H1 (cell line): ENCODE measurements around the gene TRAPPC5. TPM values are rescaled to one million over a fixed set of nuclear protein-coding genes. Genes with fewer than 3 reads are reported as not detected.

Experiments used
- CTCF ChIA-PET: fragments of 300-600 bp; sonication (Branson Sonifier 250); formaldehyde crosslinking; loops from one replicate; lab custom pipeline; 2021; ENCODE audit not compliant: partially characterized antibody; lab: Charles Lee
- POLR2A ChIA-PET: fragments of 300-600 bp; sonication (Branson Sonifier 250); formaldehyde crosslinking; loops from one replicate; lab custom pipeline; 2021; ENCODE audit warnings: inconsistent platforms; ENCODE audit not compliant: partially characterized antibody; lab: Charles Lee
- DNase-seq, 2 experiments: peaks; one replicate each; pipeline versions ENCODE4 v3.0.0 to v3.0.0-alpha.2; 2010 to 2022; ENCODE audit warnings: low spot score in 2 of 2, low read depth in 1 of 2, mixed read lengths in 1 of 2
- FAIRE-seq: peaks from 2 replicates; lab custom pipeline; 2011; peaks lifted over from hg19 to GRCh38; lab: Jason Lieb, UNC
- H2AFZ ChIP-seq: 2 replicates; pipeline ENCODE4 v1.8.1; 2012; ENCODE audit warnings: low read length, inconsistent platforms
- H2AK5ac ChIP-seq: 2 replicates; pipeline ENCODE4 v1.6.1; 2013; ENCODE audit warnings: low read depth, low read length
- H2BK120ac ChIP-seq: replicated peaks from 2 replicates; pipeline ENCODE3; 2013; ENCODE audit warnings: low read depth, low read length, inconsistent platforms
- H2BK12ac ChIP-seq: 2 replicates; pipeline ENCODE4 v1.6.1; 2013; ENCODE audit warnings: low read depth, low read length
- H2BK15ac ChIP-seq: 2 replicates; pipeline ENCODE4 v1.6.1; 2013; ENCODE audit warnings: low read length
- H2BK20ac ChIP-seq: 2 replicates; pipeline ENCODE4 v1.6.1; 2013; ENCODE audit warnings: low read length
- H2BK5ac ChIP-seq: 2 replicates; pipeline ENCODE4 v1.6.1; 2013; ENCODE audit warnings: low read depth, low read length
- H3K14ac ChIP-seq: 2 replicates; pipeline ENCODE4 v1.6.1; 2013; ENCODE audit warnings: inconsistent platforms; ENCODE audit not compliant: insufficient read length
- H3K18ac ChIP-seq: 2 replicates; pipeline ENCODE4 v1.6.1; 2013; ENCODE audit warnings: low read length; ENCODE audit errors: extremely low read depth
- H3K23ac ChIP-seq: 2 replicates; pipeline ENCODE4 v1.6.1; 2013; ENCODE audit warnings: inconsistent platforms; ENCODE audit not compliant: insufficient read length
- H3K23me2 ChIP-seq: 2 replicates; pipeline ENCODE4 v1.6.1; 2013; ENCODE audit warnings: low read depth, low read length
- H3K27ac ChIP-seq: 2 replicates; pipeline ENCODE4 v1.6.1; 2011; ENCODE audit warnings: low read depth, low read length, inconsistent platforms
- H3K27me3 ChIP-seq, 4 experiments: replicated peaks in 1 of 4; 1 replicate in 1 of 4; 2 replicates in 3 of 4; pipeline versions ENCODE4 v1.6.1 to v1.8.1; 2011 to 2013; ENCODE audit warnings: low read length in 3 of 4, mild to moderate bottlenecking in 3 of 4, inconsistent platforms in 2 of 4, mixed read lengths in 2 of 4, moderate library complexity in 1 of 4; ENCODE audit not compliant: control insufficient read depth in 3 of 4, insufficient read depth in 3 of 4; ENCODE audit errors: extremely low read depth in 1 of 4
- H3K36me3 ChIP-seq, 4 experiments: 2 replicates each; pipeline versions ENCODE4 v1.6.1 to v1.8.1; 2011 to 2013; ENCODE audit warnings: mild to moderate bottlenecking in 4 of 4, low read length in 3 of 4, moderate library complexity in 2 of 4, control low read depth in 1 of 4, inconsistent platforms in 1 of 4; ENCODE audit not compliant: insufficient read depth in 4 of 4, control insufficient read depth in 2 of 4
- H3K4ac ChIP-seq: replicated peaks from 2 replicates; pipeline ENCODE3; 2013; ENCODE audit warnings: low read length, low read depth, mixed read lengths, inconsistent platforms; ENCODE audit not compliant: insufficient read length
- H3K4me1 ChIP-seq, 4 experiments: replicated peaks in 1 of 4; 1 replicate in 1 of 4; 2 replicates in 3 of 4; pipeline versions ENCODE4 v1.6.1 to v1.8.1; 2011 to 2013; ENCODE audit warnings: low read length in 3 of 4, inconsistent platforms in 2 of 4, mixed read lengths in 1 of 4; ENCODE audit not compliant: insufficient read depth in 4 of 4, control insufficient read depth in 3 of 4
- H3K4me2 ChIP-seq, 2 experiments: 2 replicates each; pipeline versions ENCODE4 v1.6.1 to v1.8.1; 2011 to 2013; ENCODE audit warnings: low read depth in 2 of 2, low read length in 2 of 2, control low read depth in 1 of 2, inconsistent platforms in 1 of 2, mild to moderate bottlenecking in 1 of 2; ENCODE audit not compliant: insufficient read depth in 1 of 2
- H3K4me3 ChIP-seq, 4 experiments: fragments of 200-600, 300-600 bp in 1 of 4; sonication (generic), shearing (Covaris generic), sonication (Bioruptor Twin) in 1 of 4; 2 replicates each; pipeline versions ENCODE4 v1.5.1 to v1.8.1; 2011 to 2016; ENCODE audit warnings: low read length in 4 of 4, low read depth in 3 of 4, control low read depth in 2 of 4, inconsistent platforms in 2 of 4, mild to moderate bottlenecking in 2 of 4, mixed read lengths in 1 of 4, moderate library complexity in 1 of 4; ENCODE audit not compliant: insufficient read depth in 2 of 4; ENCODE audit errors: extremely low read depth in 1 of 4
- H3K56ac ChIP-seq: replicated peaks from 2 replicates; pipeline ENCODE3; 2013; ENCODE audit warnings: low read depth, mild to moderate bottlenecking, mixed read lengths, low read length, inconsistent platforms; ENCODE audit not compliant: insufficient read length
- H3K79me1 ChIP-seq: 2 replicates; pipeline ENCODE4 v1.6.1; 2013; ENCODE audit warnings: low read depth, low read length, control low read depth
- H3K79me2 ChIP-seq, 2 experiments: 2 replicates each; pipeline versions ENCODE4 v1.6.1 to v1.8.1; 2012 to 2013; ENCODE audit warnings: low read length in 2 of 2, mild to moderate bottlenecking in 2 of 2, inconsistent platforms in 1 of 2; ENCODE audit not compliant: insufficient read depth in 2 of 2, control insufficient read depth in 1 of 2
- H3K9ac ChIP-seq, 4 experiments: replicated peaks in 1 of 4; 1 replicate in 1 of 4; 2 replicates in 3 of 4; pipeline versions ENCODE4 v1.6.1 to v1.8.1; 2011 to 2013; ENCODE audit warnings: low read depth in 3 of 4, low read length in 3 of 4, control low read depth in 2 of 4, mild to moderate bottlenecking in 2 of 4, moderate library complexity in 2 of 4, inconsistent platforms in 1 of 4; ENCODE audit errors: extremely low read depth in 1 of 4
- H3K9me3 ChIP-seq, 2 experiments: 2 replicates each; pipeline versions ENCODE4 v1.6.1 to v1.8.1; 2012 to 2013; ENCODE audit warnings: mild to moderate bottlenecking in 2 of 2, moderate library complexity in 2 of 2, control low read depth in 1 of 2, inconsistent platforms in 1 of 2, low read depth in 1 of 2, low read length in 1 of 2, mixed read lengths in 1 of 2; ENCODE audit not compliant: insufficient read depth in 2 of 2
- H4K20me1 ChIP-seq, 2 experiments: replicated peaks in 1 of 2; 2 replicates each; pipeline versions ENCODE3 to v1.8.1; 2011 to 2013; ENCODE audit warnings: inconsistent platforms in 2 of 2, low read length in 2 of 2, mild to moderate bottlenecking in 1 of 2; ENCODE audit not compliant: insufficient read depth in 2 of 2, control insufficient read depth in 1 of 2
- H4K5ac ChIP-seq: 2 replicates; pipeline ENCODE4 v1.6.1; 2013; ENCODE audit warnings: low read length, low read depth, mixed read lengths, inconsistent platforms; ENCODE audit not compliant: insufficient read length
- H4K8ac ChIP-seq: 2 replicates; pipeline ENCODE4 v1.8.0; 2013; ENCODE audit warnings: mild to moderate bottlenecking, moderate library complexity, low read length, inconsistent platforms; ENCODE audit not compliant: insufficient read depth; ENCODE audit errors: extremely low read depth
- H4K91ac ChIP-seq: replicated peaks from 2 replicates; pipeline ENCODE3; 2013; ENCODE audit warnings: low read length, mixed read lengths, inconsistent platforms; ENCODE audit not compliant: insufficient read length
- GTF2F1 ChIP-seq: IDR thresholded peaks from 2 replicates; pipeline ENCODE4 v1.6.1; 2012; ENCODE audit warnings: low read depth, low read length, improper control_type of control experiment, borderline replicate concordance
- PHF8 ChIP-seq: fragments of 200-600 bp; sonication (generic); conservative IDR thresholded peaks from 2 replicates; pipeline ENCODE4 v1.7.1; 2012; ENCODE audit warnings: low read depth, mild to moderate bottlenecking, inconsistent platforms, low read length, moderate library complexity
- POU5F1 ChIP-seq: IDR thresholded peaks from 2 replicates; pipeline ENCODE4 v1.6.1; 2011; ENCODE audit warnings: low read depth, mild to moderate bottlenecking, low read length, moderate library complexity
- RAD21 ChIP-seq, 2 experiments: IDR thresholded peaks in 1 of 2; conservative IDR thresholded peaks in 1 of 2; 2 replicates each; pipeline ENCODE4 v1.6.1; 2011; ENCODE audit warnings: low read depth in 2 of 2, low read length in 2 of 2, improper control_type of control experiment in 1 of 2, inconsistent platforms in 1 of 2, mild to moderate bottlenecking in 1 of 2, moderate library complexity in 1 of 2
- SAP30 ChIP-seq: fragments of 300-600 bp; sonication (generic); IDR thresholded peaks from 2 replicates; pipeline ENCODE4 v1.7.1; 2012; ENCODE audit warnings: low read length, moderate library complexity, mild to moderate bottlenecking, inconsistent platforms; ENCODE audit not compliant: insufficient read depth, insufficient replicate concordance
- TAF1 ChIP-seq: IDR thresholded peaks from 2 replicates; pipeline ENCODE4 v1.6.1; 2011; ENCODE audit warnings: mild to moderate bottlenecking, low read depth, low read length
- YY1 ChIP-seq: IDR thresholded peaks from 2 replicates; pipeline ENCODE4 v1.6.1; 2011; ENCODE audit warnings: low read depth, mild to moderate bottlenecking, low read length
- WGBS, 2 experiments: shearing (Covaris generic) in 1 of 2; methylation state at CpG; one replicate each; pipeline versions ENCODE4 v1.1.6 to v1.1.7; 2013 to 2015; ENCODE audit warnings: low lambda C conversion rate in 2 of 2, mixed read lengths in 2 of 2, inconsistent platforms in 1 of 2, low coverage in 1 of 2, missing lambda C conversion rate in 1 of 2; ENCODE audit not compliant: insufficient replicate concordance in 2 of 2, insufficient coverage in 1 of 2, insufficient read length in 1 of 2; ENCODE audit errors: extremely low coverage in 1 of 2, missing lambda C conversion rate in 1 of 2; 5-methylcytosine and 5-hydroxymethylcytosine counted together
- long read RNA-seq, 2 experiments: library from RNA in 1 of 2; library from capped mRNA in 1 of 2; stranded (forward); transcript quantifications; one replicate each; pipeline ENCODE4 v2.0.0, GENCODE V29; 2021; ENCODE audit warnings: inconsistent platforms in 1 of 2
- polyA minus RNA-seq, 3 experiments: library from RNA; depleted of rRNA, polyadenylated mRNA; stranded (reverse); fragments of >200 nt; gene quantifications; 1 replicate in 2 of 3; 2 replicates in 1 of 3; pipeline ENCODE4 v1.2.3, GENCODE V29; 2011
- polyA plus RNA-seq, 7 experiments: library from polyadenylated mRNA; depleted of rRNA in 3 of 7; stranded (reverse) in 5 of 7; unstranded in 2 of 7; fragments of >200 nt in 5 of 7; fragments of 200-250 nt in 2 of 7; gene quantifications; 1 replicate in 5 of 7; 2 replicates in 1 of 7; 4 replicates in 1 of 7; pipeline versions ENCODE4 v1.2.1 to v1.2.3, GENCODE V29; 2011 to 2013; ENCODE audit warnings: missing spikeins in 2 of 7, mixed read lengths in 2 of 7
- total RNA-seq: library from RNA; stranded (reverse); fragmentation: NEBNext Ultra II Directional; extraction: Animal tissue kit (Norgen Biotek cat#: 25700); gene quantifications from 2 replicates; pipeline ENCODE4 v1.2.1, GENCODE V29; 2021

Gene TRAPPC5
- total RNA-seq (99.7 and 109 TPM in 2 replicates), polyA plus RNA-seq (2011; rRNA removed) (120 TPM in 2 replicates), polyA minus RNA-seq (2011; rRNA and poly(A)+ RNA removed) (42.8 and 56.6 TPM in 2 replicates)
- polyA plus RNA-seq (2011; cell fraction: cytosol; rRNA removed) = 100 TPM
- polyA plus RNA-seq (2011; cell fraction: nucleus; rRNA removed) = 77.3 TPM
- 55.2 to 165 TPM (median 152 TPM) in 4 replicates for polyA plus RNA-seq (2012, experiment 1 of 2)
- polyA plus RNA-seq (2012, experiment 2 of 2) = 95.9 TPM
- polyA plus RNA-seq (2013, experiment 1 of 2) = 60.6 TPM
- 68.5 TPM for polyA plus RNA-seq (2013, experiment 2 of 2)
- 97.4 TPM for polyA minus RNA-seq (2011; cell fraction: cytosol; rRNA and poly(A)+ RNA removed)
- polyA minus RNA-seq (2011; cell fraction: nucleus; rRNA and poly(A)+ RNA removed) = 61.8 TPM
- long read RNA-seq, experiment 1, full-length matches to known transcripts = 30 of 31 reads
- long read RNA-seq, experiment 1, partial matches to known transcripts = 0 of 31 reads
- long read RNA-seq, experiment 1, other reads (novel, unspliced or antisense) = 1 of 31 reads
- long read RNA-seq, experiment 2 = 0 reads

GRCh38 chr19:7680606-7681339, at the start of gene TRAPPC5:
Gene TRAPPC5 (plus strand): TSS chr19:7680833. CDS start chr19:7682254, 1,421 bp downstream.
- peak within 1 kb of the TSS; percentile 71 for H3K18ac ChIP-seq
- no peak within 1 kb of the TSS for H3K14ac ChIP-seq
- H3K4me2 ChIP-seq = peak within 1 kb of the TSS; percentile 57 to 80
- H3K9ac ChIP-seq = peak within 1 kb of the TSS in 3 of 4 experiments; percentile 48 to 74 (median 60); a peak in 5 of 7 replicates
- H2AFZ ChIP-seq = peak within 1 kb of the TSS; percentile 92; the same call in 1 of the 2 replicates
- peaks cover 4% of the 10 kb centered on the region for H3K79me1 ChIP-seq
- ChIA-PET POLR2A (interaction anchor here (0.6 to 2.1 kb wide), 10 partner anchors 10 to 195 kb away, joined by 3 to 11 read pairs (median 4); no protein-coding TSS in a partner anchor), CTCF (interaction anchor here (0.7 to 2.5 kb wide), 43 partner anchors 10 to 326 kb away, joined by 3 to 36 read pairs (median 5); partner anchors contain the start of genes CD209, RETN and ZNF358)
- H4K5ac ChIP-seq = peak within 1 kb of the TSS; percentile 51
- H2BK5ac ChIP-seq = peak within 1 kb of the TSS; percentile 2
- WGBS, 2 experiments = 2% methylated on average over 50 of the region's 79 CpGs; no CpG with 5 or more reads in 1 of the 2 experiments
- peak within 1 kb of the TSS; percentile 80 for H4K8ac ChIP-seq
- no peak within 1 kb of the TSS for H3K23ac ChIP-seq
- peak within 1 kb of the TSS; percentile 5; the same call in 1 of the 2 replicates for H2BK15ac ChIP-seq
- H2BK12ac ChIP-seq = peak within 1 kb of the TSS; percentile 4; the same call in 1 of the 2 replicates
- H4K91ac ChIP-seq = no peak within 1 kb of the TSS
- peaks cover 0 to 6% (median 4%) of the 10 kb centered on the region in 4 experiments; a peak in 5 of 7 replicates for H3K4me1 ChIP-seq
- peak within 1 kb of the TSS; percentile 34; the same call in 1 of the 2 replicates for H3K27ac ChIP-seq
- H3K23me2 ChIP-seq = peaks cover 8% of the 10 kb centered on the region; the same call in 1 of the 2 replicates
- H3K9me3 ChIP-seq = no peaks in the 10 kb centered on the region
- peak; percentile 41 to 93 for DNase-seq
- FAIRE-seq = no peak
- peaks cover 0 to 8% of the 10 kb centered on the region in 2 experiments for H4K20me1 ChIP-seq
- H2BK20ac ChIP-seq = no peak within 1 kb of the TSS
- peak within 1 kb of the TSS; percentile 90 for H3K56ac ChIP-seq
- peaks cover 0 to 8% (median 3%) of the 10 kb centered on the region in 4 experiments; a peak in 2 of 7 replicates for H3K27me3 ChIP-seq
- H2AK5ac ChIP-seq = no peak within 1 kb of the TSS
- H3K4me3 ChIP-seq = peak within 1 kb of the TSS; percentile 53 to 98 (median 80)
- H2BK120ac ChIP-seq = no peak within 1 kb of the TSS
- peaks cover 0 to 6% of the 10 kb centered on the region in 2 experiments; a peak in 1 of 4 replicates for H3K79me2 ChIP-seq
- H3K36me3 ChIP-seq = peaks cover 0 to 12% (median 6%) of the 10 kb centered on the region in 4 experiments; a peak in 4 of 8 replicates
- H3K4ac ChIP-seq = peak within 1 kb of the TSS; percentile 76
- TF ChIP-seq PHF8 (peak; percentile 55; the same call in 1 of the 2 replicates), GTF2F1 (no peak), SAP30 (no peak), RAD21 (IDR thresholded peaks at IDR 0.05 in 1 of 2, conservative IDR thresholded peaks at IDR 0.05 in 1 of 2; ENCODE audit: low read depth in 2 of 2, low read length in 2 of 2) (peak; percentile 70 to 88), TAF1 (0 out of 2 replicates have a peak, but pooled peaks have one; percentile 31), POU5F1 (no peak), YY1 (peak; percentile 69; the same call in 1 of the 2 replicates)
